Dedifferentiated amniotic fluid mesenchymal stem cell (primary cell): ENCODE data around the gene SARM1.
"Not testable (repeated sequence)": the region's sequence is repeated elsewhere in the genome, so short reads cannot be mapped to it uniquely, and the experiment has no call there.

Experiments
- DNase-seq: peaks from one replicate; pipeline ENCODE4 v3.0.0-alpha.2; 2016; ENCODE audit errors: extremely low spot score

Gene SARM1

GRCh38 chr17:28425206-28425605 is 53.7 kb downstream of the SARM1 start:
- no peak for DNase-seq

- DNase-seq, result no peak
Measured at GRCh38 chr17:28426081-28426519, 54.6 kb downstream of the SARM1 start.

GRCh38 chr17:28427371-28427770 is 55.9 kb downstream of the SARM1 start:
- DNase-seq, result no peak

- DNase-seq, result not testable (repeated sequence)
Measured at GRCh38 chr17:28427982-28428381, 56.5 kb downstream of the SARM1 start.

- no peak for DNase-seq
Measured at GRCh38 chr17:28433721-28434120, 62.2 kb downstream of the SARM1 start.

- DNase-seq, result not testable (repeated sequence)
Measured at GRCh38 chr17:28434326-28434725, 62.8 kb downstream of the SARM1 start.

- DNase-seq, result no peak
Measured at GRCh38 chr17:28443901-28444638, 72.6 kb downstream of the SARM1 start.

- no peak for DNase-seq
Measured at GRCh38 chr17:28446716-28447395, 75.4 kb downstream of the SARM1 start.

GRCh38 chr17:28447396-28447760 is 75.9 kb downstream of the SARM1 start:
- no peak for DNase-seq

GRCh38 chr17:28449859-28450258 is 78.4 kb downstream of the SARM1 start:
- no peak for DNase-seq
